ENCODE results near the gene RBM47. TPM values are rescaled to one million over a fixed set of nuclear protein-coding genes. Genes with fewer than 3 reads are reported as not detected.

The RBM47 gene
- total and polyA plus RNA-seq, 2 of the 4 experiments (the other 2 are of a cell fraction) = 0.44 to 1.1 TPM

DNA sequence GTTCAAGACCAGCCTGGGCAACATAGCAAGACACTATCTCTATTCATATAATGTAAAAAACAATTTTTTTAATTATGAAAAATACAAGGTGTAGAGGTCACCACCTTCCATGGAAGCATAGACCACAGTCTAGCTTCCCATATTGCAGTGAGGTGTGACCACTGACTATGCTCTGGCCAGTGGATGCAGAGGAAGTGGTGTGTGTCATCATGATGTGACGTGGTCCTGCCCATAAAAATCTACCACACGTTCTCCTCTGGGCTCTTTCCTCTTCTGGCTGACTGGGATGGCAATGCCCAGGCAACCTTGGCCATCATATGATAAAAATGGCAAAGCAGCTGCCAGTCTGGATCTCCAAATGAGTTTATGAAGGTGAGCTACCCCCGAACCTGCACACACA lies 65.7 kb downstream of the RBM47 start:
- Histone ChIP-seq H2BK5ac (ENCODE audit: low read depth, low read length, poor library complexity, severe bottlenecking) (no peak overlapping the region), H2BK20ac (ENCODE audit: low read depth, low read length) (no peak overlapping the region), H3K14ac (replicated peaks; ENCODE audit: low read depth, low read length) (peak overlapping the region; percentile 60; the same call in 1 of the 2 replicates), H4K5ac (ENCODE audit: low read depth, low read length) (no peak overlapping the region; the same call in 1 of the 2 replicates), H4K91ac (ENCODE audit: insufficient read depth, low read depth, low read length) (no peak overlapping the region), H3K79me1 (ENCODE audit: low read depth in 1 of 2, low read length in 2 of 2) (no peaks in the 10 kb centered on the region), H3K4me3 (ENCODE audit: insufficient read depth, low read depth, low read length) (no peak overlapping the region), H2BK15ac (ENCODE audit: low read depth, low read length) (no peak overlapping the region), H3K56ac (ENCODE audit: extremely low read depth, insufficient read depth, low read length) (no peak overlapping the region), H4K8ac (ENCODE audit: low read depth in 2 of 2, low read length in 2 of 2) (no peak overlapping the region; a peak in 1 of 4 replicates), H3K36me3 (ENCODE audit: control insufficient read depth, insufficient read depth, low read length) (no peaks in the 10 kb centered on the region), H3K9me3 (ENCODE audit: control insufficient read depth, insufficient read depth, low read length) (no peaks in the 10 kb centered on the region), H3K27me3 (ENCODE audit: control insufficient read depth, insufficient read depth, low read length) (no peaks in the 10 kb centered on the region), H2AK9ac (replicated peaks; ENCODE audit: low read depth, low read length, poor library complexity) (peak overlapping the region; percentile 39), H2AK5ac (ENCODE audit: low read depth, low read length) (peak overlapping the region; percentile 74; the same call in 1 of the 2 replicates), H2AFZ (replicated peaks; ENCODE audit: low read length, poor library complexity) (peak overlapping the region; percentile 57), H3K18ac (ENCODE audit: low read depth, low read length) (no peak overlapping the region), H3K4me2 (ENCODE audit: low read depth, low read length) (no peak overlapping the region), H4K20me1 (ENCODE audit: insufficient read depth, low read length) (no peaks in the 10 kb centered on the region), H3K9me1 (ENCODE audit: insufficient read depth, low read length) (0 out of 2 replicates have a peak, but pooled peaks cover 3% of the 10 kb centered on the region), H2BK120ac (ENCODE audit: low read depth, low read length) (no peak overlapping the region), H3K4me1 (ENCODE audit: control insufficient read depth, insufficient read depth, low read length) (peaks cover 3% of the 10 kb centered on the region), H3K4ac (ENCODE audit: low read depth, low read length) (peak overlapping the region; percentile 51), H3K27ac (ENCODE audit: insufficient read depth, low read length) (no peak overlapping the region), H3K23ac (ENCODE audit: low read depth, low read length) (no peak overlapping the region), H3K9ac (ENCODE audit: low read depth, low read length) (no peak overlapping the region)
- ATAC-seq (ENCODE audit: low read depth) = no peak
- no TSS peak for BruUV-seq (replicated peaks)
- intact Hi-C loops (cut with micrococcal nuclease) (no loop called here), dilution Hi-C loops (cut with HindIII; ENCODE audit: low sequenced_read_pairs, unreplicated experiment) (no loop called here), in situ Hi-C loops (cut with MboI; ENCODE audit: low sequenced_read_pairs) (no loop called here)
- POLR2A ChIA-PET (ENCODE audit: unreplicated experiment) = no interaction called here
- CTCF ChIA-PET = no interaction called here
- no CpG with 5 or more reads among the region's 3 CpGs for WGBS, 2 experiments (ENCODE audit: extremely low coverage in 2 of 2, insufficient read length in 1 of 2)
- no peak for DNase-seq
- TF ChIP-seq, protein P1, sequence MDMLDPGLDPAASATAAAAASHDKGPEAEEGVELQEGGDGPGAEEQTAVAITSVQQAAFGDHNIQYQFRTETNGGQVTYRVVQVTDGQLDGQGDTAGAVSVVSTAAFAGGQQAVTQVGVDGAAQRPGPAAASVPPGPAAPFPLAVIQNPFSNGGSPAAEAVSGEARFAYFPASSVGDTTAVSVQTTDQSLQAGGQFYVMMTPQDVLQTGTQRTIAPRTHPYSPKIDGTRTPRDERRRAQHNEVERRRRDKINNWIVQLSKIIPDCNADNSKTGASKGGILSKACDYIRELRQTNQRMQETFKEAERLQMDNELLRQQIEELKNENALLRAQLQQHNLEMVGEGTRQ (IDR thresholded peaks at IDR 0.05; ENCODE audit: low read depth, low read length) = no peak
- TF ChIP-seq FOS (IDR thresholded peaks at IDR 0.05; ENCODE audit: low read depth, low read length) (no peak), NFE2L2 (IDR thresholded peaks at IDR 0.05; ENCODE audit: low read depth, low read length) (no peak)
